OCI-LY1 (cell line): ENCODE results near the gene SNX18.

Experiments used
- CTCF ChIP-seq: fragments of 200-600 bp; sonication (generic), shearing (Covaris generic); IDR thresholded peaks from 2 replicates; pipeline ENCODE4 v1.5.1; 2017; ENCODE audit warnings: mild to moderate bottlenecking, antibody characterized with exemption, low read length, moderate library complexity, mixed read lengths
- EZH2 ChIP-seq: fragments of 200-600 bp; sonication (generic), shearing (Covaris generic); IDR thresholded peaks from 2 replicates; pipeline ENCODE4 v1.8.0; 2017; ENCODE audit warnings: borderline replicate concordance, mixed run types, mild to moderate bottlenecking, antibody characterized with exemption, low read length, moderate library complexity, mixed read lengths

DNA sequence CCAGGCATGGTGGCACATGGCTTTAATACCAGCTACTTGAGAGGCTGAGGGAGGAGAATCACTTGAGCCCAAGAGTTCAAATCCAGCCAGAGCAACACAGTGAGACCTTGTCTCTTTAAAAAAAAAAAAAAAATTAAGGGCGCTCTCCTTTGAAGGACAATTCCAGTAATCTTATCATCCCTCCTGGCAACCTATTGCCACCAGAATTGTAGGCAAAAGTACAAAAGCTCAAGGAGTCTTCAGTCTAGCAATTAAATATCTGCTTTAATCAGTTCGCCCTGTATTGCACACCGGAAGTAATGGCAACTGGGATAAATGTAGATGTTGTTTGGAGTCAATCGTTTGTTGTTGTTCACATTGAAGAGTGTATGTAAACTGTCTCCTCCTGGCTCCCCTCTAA lies 7.7 kb downstream of the SNX18 start:
- TF ChIP-seq CTCF (no peak), EZH2 (no peak)
